Ramos (cell line): ENCODE data around the gene ZDHHC11.
"Not testable (repeated sequence)": the region's sequence is repeated elsewhere in the genome, so short reads cannot be mapped to it uniquely, and the experiment has no call there.

Source experiments
- in situ Hi-C: fragments of 300-500 bp; cut with MboI; formaldehyde crosslinking; loops from one replicate; pipeline ENCODE4 v1.14.3; 2022; ENCODE audit warnings: low sequenced_read_pairs; ENCODE audit not compliant: unreplicated experiment

The ZDHHC11 gene

GRCh38 chr5:816176-816575 lies 34.6 kb downstream of the ZDHHC11 start:
- in situ Hi-C loops = no loop called here

- in situ Hi-C loops = no loop called here
Measured at GRCh38 chr5:815449-815848, 35.3 kb downstream of the ZDHHC11 start.

DNA sequence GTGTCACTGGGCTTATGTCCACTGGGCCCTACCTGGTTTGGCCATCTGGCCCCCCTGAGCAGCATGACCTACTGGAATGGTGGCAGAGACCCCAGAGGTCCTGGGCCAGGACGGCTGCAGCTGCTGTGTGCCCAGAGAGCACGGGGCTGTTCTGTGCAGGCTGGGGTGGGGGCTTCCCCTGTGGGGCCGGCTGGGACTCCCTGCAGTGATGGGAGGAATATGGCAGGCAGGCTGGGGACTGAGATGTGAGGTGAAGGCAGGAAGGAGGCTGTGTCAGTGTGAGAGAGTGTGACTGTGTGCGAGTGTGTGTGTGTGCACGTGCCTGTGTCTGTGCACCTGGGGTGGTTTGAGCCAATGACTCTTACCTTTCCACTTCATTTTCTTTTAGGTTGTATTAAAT lies 37.2 kb downstream of the ZDHHC11 start:
- in situ Hi-C loops = not testable (repeated sequence)

DNA sequence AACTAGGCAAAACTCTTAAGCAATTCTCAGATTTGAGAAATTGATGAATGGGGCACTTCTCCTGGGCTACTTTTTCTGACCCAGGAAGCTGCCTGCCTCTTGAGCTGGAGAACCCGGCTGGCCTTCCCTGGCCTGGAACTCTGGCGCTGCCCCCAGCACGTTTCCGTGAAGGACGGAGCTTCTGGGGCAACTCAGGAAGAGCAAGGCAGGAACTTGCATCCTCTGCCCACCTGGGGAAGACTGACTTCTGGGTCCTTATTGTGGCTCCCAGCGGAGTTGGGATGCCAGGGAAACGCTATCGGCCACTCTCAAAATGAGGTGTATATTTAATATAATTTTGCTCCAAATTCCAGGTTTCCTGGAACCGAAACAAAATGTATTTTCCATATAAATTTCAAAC lies 39.4 kb downstream of the ZDHHC11 start:
- in situ Hi-C loops = not testable (repeated sequence)

GRCh38 chr5:807719-808514 lies 42.9 kb downstream of the ZDHHC11 start:
- in situ Hi-C loops = not testable (repeated sequence)

DNA sequence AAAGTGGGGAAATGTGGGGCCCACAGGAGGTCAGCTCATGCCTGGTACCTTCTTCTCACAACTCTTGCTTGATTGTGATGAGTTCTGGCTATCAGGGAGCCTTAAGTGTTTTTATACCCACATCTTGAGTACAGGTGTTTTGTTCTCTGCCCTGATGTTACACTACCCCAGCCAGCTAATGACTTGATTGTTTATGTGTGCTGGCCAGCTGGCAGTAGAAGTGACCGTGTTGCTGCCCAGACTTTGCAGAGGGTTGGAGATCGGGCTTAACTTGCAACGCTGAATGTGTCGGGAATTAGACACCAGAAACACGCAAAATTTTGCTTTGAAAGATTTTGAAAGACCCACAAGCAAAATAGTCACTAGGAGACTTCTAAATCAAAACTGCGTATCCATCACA lies 49.3 kb downstream of the ZDHHC11 start:
- in situ Hi-C loops = no loop called here

DNA sequence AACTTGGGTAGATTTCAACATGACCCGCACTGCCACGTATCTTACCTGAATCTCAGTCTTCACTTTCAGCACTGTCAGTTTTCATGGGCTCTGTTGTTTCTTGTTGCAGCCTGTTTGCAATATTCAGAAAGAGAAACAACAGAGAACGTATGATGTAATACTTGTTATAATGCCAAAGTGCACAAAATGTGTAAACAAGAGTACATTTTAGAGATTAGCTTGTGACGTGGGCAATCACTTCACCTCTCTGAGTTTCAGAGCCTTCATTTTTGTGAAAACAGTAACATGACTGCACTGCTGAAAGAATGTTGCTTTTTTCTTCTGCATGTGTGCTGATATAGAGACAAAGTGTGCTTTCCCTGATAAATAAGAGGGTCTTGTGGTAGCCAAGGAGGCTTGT lies 49.7 kb downstream of the ZDHHC11 start:
- in situ Hi-C loops = not testable (repeated sequence)

GRCh38 chr5:798505-799138 lies 52.2 kb downstream of the ZDHHC11 start:
- in situ Hi-C loops = not testable (repeated sequence)

- in situ Hi-C loops = not testable (repeated sequence)
Measured at GRCh38 chr5:797986-798385, 52.8 kb downstream of the ZDHHC11 start.

- in situ Hi-C loops = not testable (repeated sequence)
Measured at GRCh38 chr5:795873-796272, 54.9 kb downstream of the ZDHHC11 start.

GRCh38 chr5:794948-795347 lies 55.8 kb downstream of the ZDHHC11 start:
- in situ Hi-C loops = not testable (repeated sequence)

GRCh38 chr5:788703-789102 lies 62.1 kb downstream of the ZDHHC11 start:
- in situ Hi-C loops = not testable (repeated sequence)

DNA sequence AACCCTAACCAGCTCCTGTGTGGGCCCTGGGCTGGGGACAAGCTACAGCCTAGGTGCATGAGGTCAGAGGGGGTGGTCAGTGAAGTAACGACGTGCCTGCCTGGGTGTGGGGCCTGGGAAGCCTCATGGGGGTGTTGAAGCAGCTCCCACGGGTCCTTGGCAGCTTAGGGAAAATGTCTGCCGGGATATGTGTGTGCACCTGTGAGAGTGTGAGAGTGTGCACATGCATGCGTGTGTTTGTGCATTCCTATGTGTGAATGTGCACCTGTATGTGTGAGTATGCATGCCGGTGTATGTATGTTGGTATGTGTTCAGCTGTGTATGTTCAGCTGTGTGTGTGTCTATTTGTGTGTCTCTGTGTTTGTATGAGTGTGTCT lies 62.9 kb downstream of the ZDHHC11 start:
- in situ Hi-C loops = not testable (repeated sequence)

DNA sequence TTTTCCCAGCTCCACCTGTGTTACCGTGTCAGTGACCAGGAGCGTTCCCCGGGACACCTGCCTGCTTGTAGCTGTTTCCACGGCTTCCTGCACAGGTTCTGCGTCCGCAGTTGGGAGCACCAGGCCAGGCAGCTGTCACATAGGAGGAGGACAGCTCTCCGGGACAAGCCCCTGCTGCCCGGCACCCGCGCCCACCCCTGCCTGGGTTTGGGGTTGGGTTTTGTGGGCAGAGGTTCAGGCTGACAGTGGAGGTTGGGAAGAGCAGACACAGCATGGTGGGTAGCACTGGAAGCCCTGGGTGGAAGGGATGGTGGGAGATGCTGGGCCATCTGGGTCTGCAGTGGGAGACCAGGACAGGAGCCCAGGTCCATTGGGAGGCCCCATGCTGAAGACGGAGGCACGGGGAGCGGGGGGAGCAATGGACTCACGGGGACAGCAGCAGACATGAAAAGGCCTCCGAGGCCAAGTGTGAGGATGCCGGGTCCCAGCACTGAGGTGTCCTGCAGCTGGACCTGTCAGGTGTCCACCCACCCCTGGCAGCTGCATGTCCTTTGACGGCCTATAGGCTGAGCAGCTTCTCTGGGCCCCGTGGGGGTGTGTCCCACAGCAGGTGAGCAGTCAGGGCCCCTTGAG lies 63.4 kb downstream of the ZDHHC11 start:
- in situ Hi-C loops = not testable (repeated sequence)

DNA sequence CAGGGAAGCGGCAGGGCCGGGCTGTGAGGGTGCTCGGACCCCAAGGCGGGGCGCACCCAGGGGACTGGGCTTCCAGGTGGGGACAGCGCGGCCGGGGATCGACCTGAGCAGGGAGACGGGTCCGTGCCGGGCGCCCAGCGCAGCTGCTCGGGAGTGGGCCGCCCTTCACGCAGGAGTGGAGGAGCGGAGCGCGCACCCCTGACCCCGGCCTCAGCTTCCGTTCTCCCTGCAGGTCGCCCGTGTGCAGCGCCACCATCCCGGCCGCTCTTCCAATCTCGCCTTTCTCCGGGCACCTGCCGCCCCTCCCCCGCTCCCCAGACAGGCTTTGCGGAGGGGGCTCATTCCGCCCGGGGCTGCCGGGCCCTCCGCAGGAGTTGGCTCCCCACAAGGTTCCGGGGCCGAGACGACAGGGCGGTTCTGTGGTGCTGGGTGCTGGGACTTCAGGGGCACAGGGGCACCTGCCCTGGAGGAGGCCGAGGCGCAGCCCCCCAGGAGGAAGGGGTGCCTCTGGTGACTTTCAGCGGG lies 65.5 kb downstream of the ZDHHC11 start:
- in situ Hi-C loops = not testable (repeated sequence)

DNA sequence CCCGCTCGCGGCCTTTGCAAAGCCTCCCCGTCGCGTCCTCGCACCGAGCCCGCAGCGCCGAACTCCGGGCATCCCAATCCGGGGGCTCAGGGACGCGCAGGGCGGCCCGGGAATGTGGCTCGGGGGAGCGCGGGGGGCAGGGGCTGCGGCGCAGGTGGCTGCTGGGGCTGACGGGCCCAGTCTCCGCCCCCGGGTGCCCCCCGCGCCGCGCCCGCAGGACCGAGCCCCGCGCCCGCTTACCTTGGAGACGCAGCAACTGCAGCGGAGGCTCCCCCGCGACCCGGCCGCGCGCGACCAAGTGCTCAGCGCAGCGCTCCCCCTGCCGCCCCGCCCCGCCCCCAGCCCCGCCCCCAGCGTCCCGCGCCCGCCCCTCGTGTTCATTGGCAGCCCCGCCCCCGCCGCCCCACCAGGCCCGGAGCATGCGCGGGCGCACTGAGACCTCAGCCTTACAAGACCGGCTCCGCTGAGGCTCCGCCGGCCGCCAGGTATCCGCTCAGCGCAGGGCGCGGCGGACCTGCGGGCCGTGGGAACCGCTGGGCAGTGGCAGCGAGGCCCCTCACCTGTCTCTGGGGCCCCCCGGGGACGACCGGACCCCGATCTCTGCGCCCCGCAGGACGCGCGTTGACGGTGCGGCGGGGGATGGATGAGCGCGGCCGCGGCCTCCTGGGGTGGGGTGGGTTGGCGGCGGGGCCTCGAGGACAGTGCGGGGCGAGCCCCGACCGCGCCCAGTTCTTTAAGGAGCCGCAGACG lies 66.2 kb downstream of the ZDHHC11 start, which contains the start of gene ZDHHC11B:
Gene ZDHHC11B, minus strand, starts transcription at position 302 of the 750 bp plus-strand sequence. CDS start 17,810 bp downstream, outside the sequence.
- in situ Hi-C loops = not testable (repeated sequence)

- in situ Hi-C loops = not testable (repeated sequence)
Measured at GRCh38 chr5:783881-784427, 66.8 kb downstream of the ZDHHC11 start.

- in situ Hi-C loops = not testable (repeated sequence)
Measured at GRCh38 chr5:783049-783802, 67.6 kb downstream of the ZDHHC11 start.

DNA sequence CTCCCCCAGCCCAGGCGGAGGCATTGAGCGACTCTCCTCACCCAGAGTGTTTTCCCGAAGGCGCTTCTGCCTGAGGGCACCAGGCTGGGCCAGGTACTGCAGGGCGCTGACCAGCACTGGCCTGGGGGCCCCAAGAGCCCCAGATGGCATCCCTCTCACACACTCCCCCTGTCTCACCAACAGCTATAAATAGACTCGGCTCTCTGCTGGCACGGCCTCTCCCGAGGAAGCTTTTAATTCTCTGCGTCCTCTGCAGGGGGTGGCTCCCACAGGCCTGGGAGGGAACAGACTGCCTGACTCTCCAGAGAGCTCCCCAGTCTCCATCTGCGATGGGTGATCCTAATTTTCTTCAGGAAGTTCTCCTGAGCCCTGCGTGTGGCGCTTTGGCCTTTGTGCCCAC lies 68.4 kb downstream of the ZDHHC11 start:
- in situ Hi-C loops = not testable (repeated sequence)
